ENCODE results near the gene CACNA1E. TPM values are rescaled to one million over a fixed set of nuclear protein-coding genes. Genes with fewer than 3 reads are reported as not detected.

Gene CACNA1E
- total and polyA plus RNA-seq, 2 experiments from 2014 or later, result 0.32 to 1.1 TPM

DNA sequence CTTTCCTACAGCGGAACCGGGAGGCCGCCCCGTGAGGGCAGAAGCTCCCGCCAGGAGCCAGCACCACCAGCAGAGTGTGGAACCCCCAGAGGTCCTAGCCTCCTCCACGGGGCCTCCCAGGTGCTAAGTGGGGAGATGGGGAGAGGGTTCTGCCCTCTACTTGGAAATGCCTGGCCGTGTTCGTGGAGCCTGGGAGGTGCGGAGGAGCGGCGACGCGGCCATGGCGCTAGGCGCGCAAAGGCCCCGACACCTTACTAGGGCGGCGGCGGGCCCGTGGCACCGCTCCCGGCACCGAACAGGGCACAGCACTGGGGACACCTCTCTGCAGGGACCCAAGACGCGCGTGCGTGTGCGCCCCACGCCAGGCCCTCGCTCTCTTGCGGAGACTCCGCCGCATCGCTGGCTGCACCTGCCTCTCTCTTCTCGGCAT, 1.3 kb upstream of the CACNA1E start:
- peak overlapping the region; percentile 79; the same call in 2 of the 3 replicates for H3K4me3 Mint-ChIP-seq
- H3K4me1 ChIP-seq (ENCODE audit: insufficient read depth), result peaks cover 21% of the 10 kb centered on the region
- H3K36me3 Mint-ChIP-seq (ENCODE audit: low read depth), result no peaks in the 10 kb centered on the region; the same call in 2 of the 3 replicates
- no peaks in the 10 kb centered on the region for H3K79me2 ChIP-seq (replicated peaks; ENCODE audit: insufficient read depth)
- peak; percentile 40 for DNase-seq (ENCODE audit: low spot score)
- peak overlapping the region; percentile 100 for H2AFZ ChIP-seq
- H3K4me1 Mint-ChIP-seq, result peaks cover 31% of the 10 kb centered on the region
- no peaks in the 10 kb centered on the region for H3K9me2 ChIP-seq (ENCODE audit: insufficient read depth)
- peak; percentile 13 for ATAC-seq
- H3K4me2 ChIP-seq, result peak overlapping the region; percentile 91
- H3K27ac ChIP-seq (ENCODE audit: low read depth), result no peak overlapping the region
- TF ChIP-seq ZNF114 (CRISPR knock-in tag; IDR thresholded peaks at IDR 0.05), result no peak
- no peak for TF ChIP-seq JUNB (IDR thresholded peaks at IDR 0.05; ENCODE audit: unreplicated experiment)
- TF ChIP-seq, protein P1, sequence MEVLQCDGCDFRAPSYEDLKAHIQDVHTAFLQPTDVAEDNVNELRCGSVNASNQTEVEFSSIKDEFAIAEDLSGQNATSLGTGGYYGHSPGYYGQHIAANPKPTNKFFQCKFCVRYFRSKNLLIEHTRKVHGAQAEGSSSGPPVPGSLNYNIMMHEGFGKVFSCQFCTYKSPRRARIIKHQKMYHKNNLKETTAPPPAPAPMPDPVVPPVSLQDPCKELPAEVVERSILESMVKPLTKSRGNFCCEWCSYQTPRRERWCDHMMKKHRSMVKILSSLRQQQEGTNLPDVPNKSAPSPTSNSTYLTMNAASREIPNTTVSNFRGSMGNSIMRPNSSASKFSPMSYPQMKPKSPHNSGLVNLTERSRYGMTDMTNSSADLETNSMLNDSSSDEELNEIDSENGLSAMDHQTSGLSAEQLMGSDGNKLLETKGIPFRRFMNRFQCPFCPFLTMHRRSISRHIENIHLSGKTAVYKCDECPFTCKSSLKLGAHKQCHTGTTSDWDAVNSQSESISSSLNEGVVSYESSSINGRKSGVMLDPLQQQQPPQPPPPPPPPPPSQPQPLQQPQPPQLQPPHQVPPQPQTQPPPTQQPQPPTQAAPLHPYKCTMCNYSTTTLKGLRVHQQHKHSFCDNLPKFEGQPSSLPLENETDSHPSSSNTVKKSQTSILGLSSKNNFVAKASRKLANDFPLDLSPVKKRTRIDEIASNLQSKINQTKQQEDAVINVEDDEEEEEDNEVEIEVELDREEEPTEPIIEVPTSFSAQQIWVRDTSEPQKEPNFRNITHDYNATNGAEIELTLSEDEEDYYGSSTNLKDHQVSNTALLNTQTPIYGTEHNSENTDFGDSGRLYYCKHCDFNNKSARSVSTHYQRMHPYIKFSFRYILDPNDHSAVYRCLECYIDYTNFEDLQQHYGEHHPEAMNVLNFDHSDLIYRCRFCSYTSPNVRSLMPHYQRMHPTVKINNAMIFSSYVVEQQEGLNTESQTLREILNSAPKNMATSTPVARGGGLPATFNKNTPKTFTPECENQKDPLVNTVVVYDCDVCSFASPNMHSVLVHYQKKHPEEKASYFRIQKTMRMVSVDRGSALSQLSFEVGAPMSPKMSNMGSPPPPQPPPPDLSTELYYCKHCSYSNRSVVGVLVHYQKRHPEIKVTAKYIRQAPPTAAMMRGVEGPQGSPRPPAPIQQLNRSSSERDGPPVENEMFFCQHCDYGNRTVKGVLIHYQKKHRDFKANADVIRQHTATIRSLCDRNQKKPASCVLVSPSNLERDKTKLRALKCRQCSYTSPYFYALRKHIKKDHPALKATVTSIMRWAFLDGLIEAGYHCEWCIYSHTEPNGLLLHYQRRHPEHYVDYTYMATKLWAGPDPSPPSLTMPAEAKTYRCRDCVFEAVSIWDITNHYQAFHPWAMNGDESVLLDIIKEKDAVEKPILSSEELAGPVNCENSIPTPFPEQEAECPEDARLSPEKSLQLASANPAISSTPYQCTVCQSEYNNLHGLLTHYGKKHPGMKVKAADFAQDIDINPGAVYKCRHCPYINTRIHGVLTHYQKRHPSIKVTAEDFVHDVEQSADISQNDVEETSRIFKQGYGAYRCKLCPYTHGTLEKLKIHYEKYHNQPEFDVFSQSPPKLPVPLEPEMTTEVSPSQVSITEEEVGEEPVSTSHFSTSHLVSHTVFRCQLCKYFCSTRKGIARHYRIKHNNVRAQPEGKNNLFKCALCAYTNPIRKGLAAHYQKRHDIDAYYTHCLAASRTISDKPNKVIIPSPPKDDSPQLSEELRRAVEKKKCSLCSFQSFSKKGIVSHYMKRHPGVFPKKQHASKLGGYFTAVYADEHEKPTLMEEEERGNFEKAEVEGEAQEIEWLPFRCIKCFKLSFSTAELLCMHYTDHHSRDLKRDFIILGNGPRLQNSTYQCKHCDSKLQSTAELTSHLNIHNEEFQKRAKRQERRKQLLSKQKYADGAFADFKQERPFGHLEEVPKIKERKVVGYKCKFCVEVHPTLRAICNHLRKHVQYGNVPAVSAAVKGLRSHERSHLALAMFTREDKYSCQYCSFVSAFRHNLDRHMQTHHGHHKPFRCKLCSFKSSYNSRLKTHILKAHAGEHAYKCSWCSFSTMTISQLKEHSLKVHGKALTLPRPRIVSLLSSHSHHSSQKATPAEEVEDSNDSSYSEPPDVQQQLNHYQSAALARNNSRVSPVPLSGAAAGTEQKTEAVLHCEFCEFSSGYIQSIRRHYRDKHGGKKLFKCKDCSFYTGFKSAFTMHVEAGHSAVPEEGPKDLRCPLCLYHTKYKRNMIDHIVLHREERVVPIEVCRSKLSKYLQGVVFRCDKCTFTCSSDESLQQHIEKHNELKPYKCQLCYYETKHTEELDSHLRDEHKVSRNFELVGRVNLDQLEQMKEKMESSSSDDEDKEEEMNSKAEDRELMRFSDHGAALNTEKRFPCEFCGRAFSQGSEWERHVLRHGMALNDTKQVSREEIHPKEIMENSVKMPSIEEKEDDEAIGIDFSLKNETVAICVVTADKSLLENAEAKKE (CRISPR knock-in tag; IDR thresholded peaks at IDR 0.05), result no peak
- no peak for TF ChIP-seq CREB1 (CRISPR knock-in tag; IDR thresholded peaks at IDR 0.05; ENCODE audit: low read depth)
- TF ChIP-seq EZH2phosphoT487 (IDR thresholded peaks at IDR 0.05; ENCODE audit: unreplicated experiment), result no peak
- TF ChIP-seq NANOG (IDR thresholded peaks at IDR 0.05; ENCODE audit: borderline replicate concordance), result no peak
- TF ChIP-seq STAT1 (IDR thresholded peaks at IDR 0.05; ENCODE audit: unreplicated experiment), result no peak
- TF ChIP-seq POLR2AphosphoS5 (IDR thresholded peaks at IDR 0.05; ENCODE audit: low read depth), result no peak
- no peak for TF ChIP-seq REST (IDR thresholded peaks at IDR 0.05; ENCODE audit: unreplicated experiment)
- TF ChIP-seq, protein P2, sequence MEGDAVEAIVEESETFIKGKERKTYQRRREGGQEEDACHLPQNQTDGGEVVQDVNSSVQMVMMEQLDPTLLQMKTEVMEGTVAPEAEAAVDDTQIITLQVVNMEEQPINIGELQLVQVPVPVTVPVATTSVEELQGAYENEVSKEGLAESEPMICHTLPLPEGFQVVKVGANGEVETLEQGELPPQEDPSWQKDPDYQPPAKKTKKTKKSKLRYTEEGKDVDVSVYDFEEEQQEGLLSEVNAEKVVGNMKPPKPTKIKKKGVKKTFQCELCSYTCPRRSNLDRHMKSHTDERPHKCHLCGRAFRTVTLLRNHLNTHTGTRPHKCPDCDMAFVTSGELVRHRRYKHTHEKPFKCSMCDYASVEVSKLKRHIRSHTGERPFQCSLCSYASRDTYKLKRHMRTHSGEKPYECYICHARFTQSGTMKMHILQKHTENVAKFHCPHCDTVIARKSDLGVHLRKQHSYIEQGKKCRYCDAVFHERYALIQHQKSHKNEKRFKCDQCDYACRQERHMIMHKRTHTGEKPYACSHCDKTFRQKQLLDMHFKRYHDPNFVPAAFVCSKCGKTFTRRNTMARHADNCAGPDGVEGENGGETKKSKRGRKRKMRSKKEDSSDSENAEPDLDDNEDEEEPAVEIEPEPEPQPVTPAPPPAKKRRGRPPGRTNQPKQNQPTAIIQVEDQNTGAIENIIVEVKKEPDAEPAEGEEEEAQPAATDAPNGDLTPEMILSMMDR (conservative IDR thresholded peaks at IDR 0.05; ENCODE audit: low read depth in 2 of 2), result no peak
- TF ChIP-seq ZNF331 (CRISPR knock-in tag; IDR thresholded peaks at IDR 0.05; ENCODE audit: low read depth), result no peak
- no peak for TF ChIP-seq EZH2 (IDR thresholded peaks at IDR 0.05; ENCODE audit: low read depth, unreplicated experiment)
- TF ChIP-seq, protein P3, sequence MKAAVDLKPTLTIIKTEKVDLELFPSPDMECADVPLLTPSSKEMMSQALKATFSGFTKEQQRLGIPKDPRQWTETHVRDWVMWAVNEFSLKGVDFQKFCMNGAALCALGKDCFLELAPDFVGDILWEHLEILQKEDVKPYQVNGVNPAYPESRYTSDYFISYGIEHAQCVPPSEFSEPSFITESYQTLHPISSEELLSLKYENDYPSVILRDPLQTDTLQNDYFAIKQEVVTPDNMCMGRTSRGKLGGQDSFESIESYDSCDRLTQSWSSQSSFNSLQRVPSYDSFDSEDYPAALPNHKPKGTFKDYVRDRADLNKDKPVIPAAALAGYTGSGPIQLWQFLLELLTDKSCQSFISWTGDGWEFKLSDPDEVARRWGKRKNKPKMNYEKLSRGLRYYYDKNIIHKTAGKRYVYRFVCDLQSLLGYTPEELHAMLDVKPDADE (IDR thresholded peaks at IDR 0.05), result no peak
- H3K27me3 ChIP-seq (ENCODE audit: insufficient read depth), result peaks cover 71% of the 10 kb centered on the region
- H4K20me1 ChIP-seq (replicated peaks; ENCODE audit: insufficient read depth), result no peaks in the 10 kb centered on the region
- no peak overlapping the region for H3K27ac Mint-ChIP-seq
- H3K27me3 Mint-ChIP-seq (ENCODE audit: insufficient read depth, low read depth, poor library complexity), result peaks cover 59% of the 10 kb centered on the region
- no peaks in the 10 kb centered on the region; the same call in 2 of the 3 replicates for H3K9me3 Mint-ChIP-seq
- H3K36me3 ChIP-seq (ENCODE audit: insufficient read depth), result no peaks in the 10 kb centered on the region
- H3K4me3 ChIP-seq, result peak overlapping the region; percentile 73
- H3F3A ChIP-seq (replicated peaks; ENCODE audit: low read depth), result 0 out of 2 replicates have a peak, but pooled peaks cover 8% of the 10 kb centered on the region
